ENCODE results near the gene KCND3.

The KCND3 gene

GRCh38 chr1:111989531-111990025 is at the start of gene KCND3:
Gene KCND3, minus strand, starts transcription at chr1:111989668.
- Histone ChIP-seq H3K36me3 (ENCODE audit: control insufficient read depth in 1 of 2, insufficient read depth in 2 of 2, low read length in 2 of 2) (no peaks in the 10 kb centered on the region), H3K4me1 (ENCODE audit: control insufficient read depth in 1 of 2, insufficient read depth in 2 of 2, low read length in 2 of 2) (peaks cover 14 to 23% of the 10 kb centered on the region in 2 donors), H3K27me3 (ENCODE audit: control insufficient read depth in 1 of 2, insufficient read depth in 2 of 2, low read length in 2 of 2) (peaks cover 22 to 27% of the 10 kb centered on the region in 2 donors), H3K27ac (ENCODE audit: low read depth, low read length) (no peak within 1 kb of the TSS), H3K9me3 (ENCODE audit: control insufficient read depth in 1 of 2, low read length in 2 of 2) (no peaks in the 10 kb centered on the region), H3K9ac (ENCODE audit: low read depth in 1 of 2, low read length in 2 of 2) (peak within 1 kb of the TSS; percentile 38 to 64), H3K4me3 (ENCODE audit: low read depth in 1 of 2, low read length in 2 of 2) (peak within 1 kb of the TSS; percentile 68 to 71)

GRCh38 chr1:112034277-112034676 is 44.8 kb upstream of the KCND3 start:
- H3K27ac ChIP-seq (ENCODE audit: low read depth, low read length) = no peak overlapping the region
- H3K4me1 ChIP-seq (ENCODE audit: control insufficient read depth in 1 of 2, insufficient read depth in 2 of 2, low read length in 2 of 2) = no peaks in the 10 kb centered on the region
- H3K36me3 ChIP-seq (ENCODE audit: control insufficient read depth in 1 of 2, insufficient read depth in 2 of 2, low read length in 2 of 2) = no peaks in the 10 kb centered on the region
- H3K9ac ChIP-seq (ENCODE audit: low read depth in 1 of 2, low read length in 2 of 2) = no peak overlapping the region
- no peak overlapping the region for H3K4me3 ChIP-seq (ENCODE audit: low read depth in 1 of 2, low read length in 2 of 2)
- no peaks in the 10 kb centered on the region for H3K9me3 ChIP-seq (ENCODE audit: control insufficient read depth in 1 of 2, low read length in 2 of 2)
- no peaks in the 10 kb centered on the region for H3K27me3 ChIP-seq (ENCODE audit: control insufficient read depth in 1 of 2, insufficient read depth in 2 of 2, low read length in 2 of 2)

- Histone ChIP-seq H3K27me3 (ENCODE audit: control insufficient read depth in 1 of 2, insufficient read depth in 2 of 2, low read length in 2 of 2) (no peaks in the 10 kb centered on the region), H3K36me3 (ENCODE audit: control insufficient read depth in 1 of 2, insufficient read depth in 2 of 2, low read length in 2 of 2) (no peaks in the 10 kb centered on the region), H3K4me1 (ENCODE audit: control insufficient read depth in 1 of 2, insufficient read depth in 2 of 2, low read length in 2 of 2) (no peaks in the 10 kb centered on the region), H3K9ac (ENCODE audit: low read depth in 1 of 2, low read length in 2 of 2) (no peak overlapping the region), H3K9me3 (ENCODE audit: control insufficient read depth in 1 of 2, low read length in 2 of 2) (no peaks in the 10 kb centered on the region), H3K4me3 (ENCODE audit: low read depth in 1 of 2, low read length in 2 of 2) (no peak overlapping the region), H3K27ac (ENCODE audit: low read depth, low read length) (no peak overlapping the region)
Observed at GRCh38 chr1:112033439-112034120, 44.1 kb upstream of the KCND3 start.

GRCh38 chr1:112030157-112030556 is 40.7 kb upstream of the KCND3 start:
- H3K27me3 ChIP-seq (ENCODE audit: control insufficient read depth in 1 of 2, insufficient read depth in 2 of 2, low read length in 2 of 2) = no peaks in the 10 kb centered on the region

GRCh38 chr1:112027696-112028095 is 38.2 kb upstream of the KCND3 start:
- no peak overlapping the region for H3K4me3 ChIP-seq (ENCODE audit: low read depth in 1 of 2, low read length in 2 of 2)
- no peak overlapping the region for H3K27ac ChIP-seq (ENCODE audit: low read depth, low read length)
- H3K9me3 ChIP-seq (ENCODE audit: control insufficient read depth in 1 of 2, low read length in 2 of 2) = no peaks in the 10 kb centered on the region
- H3K4me1 ChIP-seq (ENCODE audit: control insufficient read depth in 1 of 2, insufficient read depth in 2 of 2, low read length in 2 of 2) = no peaks in the 10 kb centered on the region
- no peak overlapping the region for H3K9ac ChIP-seq (ENCODE audit: low read depth in 1 of 2, low read length in 2 of 2)
- H3K27me3 ChIP-seq (ENCODE audit: control insufficient read depth in 1 of 2, insufficient read depth in 2 of 2, low read length in 2 of 2) = no peaks in the 10 kb centered on the region
- H3K36me3 ChIP-seq (ENCODE audit: control insufficient read depth in 1 of 2, insufficient read depth in 2 of 2, low read length in 2 of 2) = no peaks in the 10 kb centered on the region

More at GRCh38 chr1:112030157-112030556, 40.7 kb upstream of the KCND3 start:
- Histone ChIP-seq H3K27ac (ENCODE audit: low read depth, low read length) (no peak overlapping the region), H3K9ac (ENCODE audit: low read depth in 1 of 2, low read length in 2 of 2) (no peak overlapping the region), H3K4me3 (ENCODE audit: low read depth in 1 of 2, low read length in 2 of 2) (no peak overlapping the region), H3K9me3 (ENCODE audit: control insufficient read depth in 1 of 2, low read length in 2 of 2) (no peaks in the 10 kb centered on the region), H3K4me1 (ENCODE audit: control insufficient read depth in 1 of 2, insufficient read depth in 2 of 2, low read length in 2 of 2) (no peaks in the 10 kb centered on the region), H3K36me3 (ENCODE audit: control insufficient read depth in 1 of 2, insufficient read depth in 2 of 2, low read length in 2 of 2) (no peaks in the 10 kb centered on the region)

- Histone ChIP-seq H3K27ac (ENCODE audit: low read depth, low read length) (no peak overlapping the region), H3K9me3 (ENCODE audit: control insufficient read depth in 1 of 2, low read length in 2 of 2) (no peaks in the 10 kb centered on the region), H3K4me3 (ENCODE audit: low read depth in 1 of 2, low read length in 2 of 2) (no peak overlapping the region), H3K4me1 (ENCODE audit: control insufficient read depth in 1 of 2, insufficient read depth in 2 of 2, low read length in 2 of 2) (no peaks in the 10 kb centered on the region), H3K9ac (ENCODE audit: low read depth in 1 of 2, low read length in 2 of 2) (no peak overlapping the region), H3K27me3 (ENCODE audit: control insufficient read depth in 1 of 2, insufficient read depth in 2 of 2, low read length in 2 of 2) (no peaks in the 10 kb centered on the region), H3K36me3 (ENCODE audit: control insufficient read depth in 1 of 2, insufficient read depth in 2 of 2, low read length in 2 of 2) (no peaks in the 10 kb centered on the region)
Observed at GRCh38 chr1:112026501-112026900, 37.0 kb upstream of the KCND3 start.

- Histone ChIP-seq H3K4me1 (ENCODE audit: control insufficient read depth in 1 of 2, insufficient read depth in 2 of 2, low read length in 2 of 2) (no peaks in the 10 kb centered on the region), H3K27ac (ENCODE audit: low read depth, low read length) (no peak overlapping the region), H3K9me3 (ENCODE audit: control insufficient read depth in 1 of 2, low read length in 2 of 2) (no peaks in the 10 kb centered on the region), H3K4me3 (ENCODE audit: low read depth in 1 of 2, low read length in 2 of 2) (no peak overlapping the region), H3K9ac (ENCODE audit: low read depth in 1 of 2, low read length in 2 of 2) (no peak overlapping the region), H3K27me3 (ENCODE audit: control insufficient read depth in 1 of 2, insufficient read depth in 2 of 2, low read length in 2 of 2) (no peaks in the 10 kb centered on the region), H3K36me3 (ENCODE audit: control insufficient read depth in 1 of 2, insufficient read depth in 2 of 2, low read length in 2 of 2) (no peaks in the 10 kb centered on the region)
Observed at GRCh38 chr1:112026016-112026415, 36.5 kb upstream of the KCND3 start.

- no peak overlapping the region for H3K9ac ChIP-seq (ENCODE audit: low read depth in 1 of 2, low read length in 2 of 2)
- H3K27ac ChIP-seq (ENCODE audit: low read depth, low read length) = no peak overlapping the region
- peaks cover 0 to 7% of the 10 kb centered on the region in 2 donors for H3K27me3 ChIP-seq (ENCODE audit: control insufficient read depth in 1 of 2, insufficient read depth in 2 of 2, low read length in 2 of 2)
- H3K36me3 ChIP-seq (ENCODE audit: control insufficient read depth in 1 of 2, insufficient read depth in 2 of 2, low read length in 2 of 2) = no peaks in the 10 kb centered on the region
- H3K9me3 ChIP-seq (ENCODE audit: control insufficient read depth in 1 of 2, low read length in 2 of 2) = no peaks in the 10 kb centered on the region
- no peaks in the 10 kb centered on the region for H3K4me1 ChIP-seq (ENCODE audit: control insufficient read depth in 1 of 2, insufficient read depth in 2 of 2, low read length in 2 of 2)
- no peak overlapping the region for H3K4me3 ChIP-seq (ENCODE audit: low read depth in 1 of 2, low read length in 2 of 2)
Observed at GRCh38 chr1:112021263-112021662, 31.8 kb upstream of the KCND3 start.

- peaks cover 0 to 7% of the 10 kb centered on the region in 2 donors for H3K27me3 ChIP-seq (ENCODE audit: control insufficient read depth in 1 of 2, insufficient read depth in 2 of 2, low read length in 2 of 2)
- no peak overlapping the region for H3K9ac ChIP-seq (ENCODE audit: low read depth in 1 of 2, low read length in 2 of 2)
- no peak overlapping the region for H3K27ac ChIP-seq (ENCODE audit: low read depth, low read length)
- H3K4me1 ChIP-seq (ENCODE audit: control insufficient read depth in 1 of 2, insufficient read depth in 2 of 2, low read length in 2 of 2) = no peaks in the 10 kb centered on the region
- H3K9me3 ChIP-seq (ENCODE audit: control insufficient read depth in 1 of 2, low read length in 2 of 2) = no peaks in the 10 kb centered on the region
- H3K4me3 ChIP-seq (ENCODE audit: low read depth in 1 of 2, low read length in 2 of 2) = no peak overlapping the region
- no peaks in the 10 kb centered on the region for H3K36me3 ChIP-seq (ENCODE audit: control insufficient read depth in 1 of 2, insufficient read depth in 2 of 2, low read length in 2 of 2)
Observed at GRCh38 chr1:112017183-112017582, 27.7 kb upstream of the KCND3 start.

GRCh38 chr1:112012823-112013222 is 23.4 kb upstream of the KCND3 start:
- H3K27ac ChIP-seq (ENCODE audit: low read depth, low read length) = no peak overlapping the region

More at GRCh38 chr1:112012823-112013222, 23.4 kb upstream of the KCND3 start:
- H3K9me3 ChIP-seq (ENCODE audit: control insufficient read depth in 1 of 2, low read length in 2 of 2) = no peaks in the 10 kb centered on the region
- H3K4me1 ChIP-seq (ENCODE audit: control insufficient read depth in 1 of 2, insufficient read depth in 2 of 2, low read length in 2 of 2) = no peaks in the 10 kb centered on the region
- H3K36me3 ChIP-seq (ENCODE audit: control insufficient read depth in 1 of 2, insufficient read depth in 2 of 2, low read length in 2 of 2) = no peaks in the 10 kb centered on the region
- H3K27me3 ChIP-seq (ENCODE audit: control insufficient read depth in 1 of 2, insufficient read depth in 2 of 2, low read length in 2 of 2) = peaks cover 0 to 5% of the 10 kb centered on the region in 2 donors
- H3K9ac ChIP-seq (ENCODE audit: low read depth in 1 of 2, low read length in 2 of 2) = no peak overlapping the region
- H3K4me3 ChIP-seq (ENCODE audit: low read depth in 1 of 2, low read length in 2 of 2) = no peak overlapping the region

Measured in duodenal mucosa (tissue), 2 donors.